Activated CD4-positive, alpha-beta memory T cell treated with anti-CD3 and anti-CD28 coated beads, Interleukin-2, amount 10 ng/mL, durations not matched to agents 7 days and 5 days (primary cell): ENCODE measurements around the gene NRP1. TPM values are rescaled to one million over a fixed set of nuclear protein-coding genes. Genes with fewer than 3 reads are reported as not detected.

ENCODE experiments used
- CTCF ChIA-PET: fragments of 350-600 bp; sonication (Branson Sonifier 250); formaldehyde crosslinking; loops from one replicate; lab custom pipeline; 2021; ENCODE audit warnings: antibody characterized with exemption, inconsistent platforms; lab: Charles Lee
- POLR2A ChIA-PET: fragments of 350-600 bp; sonication (Branson Sonifier 250); formaldehyde crosslinking; loops from one replicate; lab custom pipeline; 2021; ENCODE audit warnings: antibody characterized with exemption; lab: Charles Lee
- DNase-seq: peaks from one replicate; pipeline ENCODE4 v3.0.0-alpha.2; 2020
- H3K27ac Mint-ChIP-seq: one replicate; pipeline ENCODE4 v1.8.0; 2021; ENCODE audit warnings: mild to moderate bottlenecking, mixed read lengths
- H3K27me3 Mint-ChIP-seq: one replicate; pipeline ENCODE4 v1.8.0; 2021; ENCODE audit warnings: mixed read lengths
- H3K36me3 Mint-ChIP-seq: one replicate; pipeline ENCODE4 v1.8.0; 2021; ENCODE audit warnings: low read depth, mixed read lengths
- H3K4me1 Mint-ChIP-seq: one replicate; pipeline ENCODE4 v1.8.0; 2021; ENCODE audit warnings: mixed read lengths
- H3K4me3 Mint-ChIP-seq: one replicate; pipeline ENCODE4 v1.8.0; 2021; ENCODE audit warnings: mild to moderate bottlenecking, mixed read lengths
- H3K9me3 Mint-ChIP-seq: one replicate; pipeline ENCODE4 v1.8.0; 2021; ENCODE audit warnings: mixed read lengths
- total RNA-seq, 2 experiments: library from RNA; stranded (reverse); gene quantifications; one replicate each; pipeline ENCODE4 v1.2.3, GENCODE V29; 2021

Gene NRP1
- total RNA-seq, 2 experiments from 2014 or later = 2.0 to 2.6 TPM

DNA sequence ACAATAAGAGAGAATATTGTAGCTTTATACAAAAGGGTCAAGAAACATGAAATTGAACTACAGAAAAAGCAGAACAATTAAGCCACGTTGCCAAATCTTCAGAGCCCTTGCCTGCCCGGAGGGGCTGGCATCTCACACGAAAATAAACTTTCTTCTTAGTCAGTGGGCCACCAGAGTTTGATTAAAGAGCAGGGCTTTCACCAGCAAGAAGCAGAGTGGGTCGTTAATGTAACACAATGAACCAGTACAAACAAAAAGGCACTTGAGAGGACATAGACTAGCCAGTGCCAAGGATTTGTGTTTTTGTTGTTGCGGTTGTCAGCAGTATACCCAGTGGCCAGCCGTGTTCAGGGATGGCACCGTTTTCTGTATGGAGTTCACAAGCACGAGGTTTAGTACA, 155.4 kb downstream of the NRP1 start:
- H3K4me1 Mint-ChIP-seq = peaks cover 4% of the 10 kb centered on the region
- CTCF ChIA-PET = interaction anchor here (1.4 kb wide), 1 partner anchor 14 kb away, joined by 3 read pairs; no protein-coding TSS in a partner anchor

DNA sequence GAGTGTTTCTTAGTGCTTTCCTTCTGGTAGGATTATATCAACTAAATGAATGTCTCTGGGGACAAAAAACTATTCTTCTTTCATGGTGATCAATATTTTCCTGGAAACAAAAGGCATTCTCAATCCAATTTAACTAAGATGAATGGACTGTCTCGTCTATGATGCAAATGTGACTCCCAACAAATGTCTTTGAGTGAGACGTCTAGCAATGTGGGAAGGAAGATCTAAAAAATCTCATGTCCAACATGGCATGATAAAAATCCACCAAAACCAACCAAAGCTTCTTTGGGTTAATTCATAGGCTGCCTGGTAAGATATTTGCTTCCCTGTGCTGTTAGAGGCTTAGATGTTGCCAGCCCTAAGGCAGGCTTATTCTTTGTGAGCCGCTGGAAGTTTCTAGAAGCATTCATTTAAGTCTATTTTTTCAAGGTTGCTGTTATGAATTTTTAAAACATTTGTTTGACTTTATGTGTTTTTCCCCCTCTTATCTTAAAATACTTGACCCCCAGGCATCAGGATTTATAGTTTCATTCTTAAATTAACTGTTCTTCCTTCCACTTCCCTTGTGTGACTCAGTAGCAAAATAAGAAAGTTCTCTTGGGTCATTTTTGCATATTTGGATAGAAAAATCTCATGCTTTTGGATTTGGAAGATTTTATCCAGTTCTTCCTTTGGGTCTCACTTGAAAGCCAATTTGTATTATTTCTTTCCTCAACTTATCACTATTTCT, 156.3 kb downstream of the NRP1 start:
- H3K9me3 Mint-ChIP-seq = no peaks in the 10 kb centered on the region
- ChIA-PET POLR2A (no interaction called here), CTCF (interaction anchor here (1.4 kb wide), 1 partner anchor 15 kb away, joined by 3 read pairs; no protein-coding TSS in a partner anchor)
- no peak overlapping the region for H3K27ac Mint-ChIP-seq
- peaks cover 4% of the 10 kb centered on the region for H3K4me1 Mint-ChIP-seq
- no peak overlapping the region for H3K4me3 Mint-ChIP-seq
- peaks cover 8% of the 10 kb centered on the region for H3K27me3 Mint-ChIP-seq
- H3K36me3 Mint-ChIP-seq = no peaks in the 10 kb centered on the region
- no peak for DNase-seq

More for the DNA sequence above, 155.4 kb downstream of the NRP1 start:
- Mint-ChIP-seq H3K27ac (no peak overlapping the region), H3K9me3 (no peaks in the 10 kb centered on the region), H3K4me3 (no peak overlapping the region), H3K36me3 (no peaks in the 10 kb centered on the region), H3K27me3 (peaks cover 6% of the 10 kb centered on the region)
- DNase-seq = no peak
- POLR2A ChIA-PET = no interaction called here

DNA sequence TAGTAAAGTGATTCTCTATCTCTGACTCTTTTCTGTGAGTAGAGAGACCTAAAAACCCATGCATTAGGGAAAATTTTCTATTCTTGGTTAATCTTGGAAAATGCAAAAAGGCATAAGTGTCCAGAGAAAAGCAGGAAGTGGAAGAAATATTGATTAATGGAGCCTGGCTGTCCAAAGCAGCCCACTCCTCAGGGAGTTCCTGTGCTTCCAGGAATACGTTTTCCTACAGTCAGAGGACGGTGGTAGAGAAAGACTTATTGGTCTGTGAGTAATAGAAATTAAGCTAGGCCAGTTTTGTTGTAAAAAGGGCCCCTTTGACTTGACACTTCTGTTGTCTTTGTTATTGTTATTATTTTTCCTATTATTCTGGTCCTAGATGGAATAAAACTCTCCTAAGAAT, 157.8 kb downstream of the NRP1 start:
- Mint-ChIP-seq H3K9me3 (no peaks in the 10 kb centered on the region), H3K4me3 (no peak overlapping the region), H3K36me3 (no peaks in the 10 kb centered on the region), H3K27me3 (peaks cover 8% of the 10 kb centered on the region), H3K27ac (no peak overlapping the region), H3K4me1 (peaks cover 4% of the 10 kb centered on the region)
- ChIA-PET POLR2A (no interaction called here), CTCF (no interaction called here)
- DNase-seq = no peak

DNA sequence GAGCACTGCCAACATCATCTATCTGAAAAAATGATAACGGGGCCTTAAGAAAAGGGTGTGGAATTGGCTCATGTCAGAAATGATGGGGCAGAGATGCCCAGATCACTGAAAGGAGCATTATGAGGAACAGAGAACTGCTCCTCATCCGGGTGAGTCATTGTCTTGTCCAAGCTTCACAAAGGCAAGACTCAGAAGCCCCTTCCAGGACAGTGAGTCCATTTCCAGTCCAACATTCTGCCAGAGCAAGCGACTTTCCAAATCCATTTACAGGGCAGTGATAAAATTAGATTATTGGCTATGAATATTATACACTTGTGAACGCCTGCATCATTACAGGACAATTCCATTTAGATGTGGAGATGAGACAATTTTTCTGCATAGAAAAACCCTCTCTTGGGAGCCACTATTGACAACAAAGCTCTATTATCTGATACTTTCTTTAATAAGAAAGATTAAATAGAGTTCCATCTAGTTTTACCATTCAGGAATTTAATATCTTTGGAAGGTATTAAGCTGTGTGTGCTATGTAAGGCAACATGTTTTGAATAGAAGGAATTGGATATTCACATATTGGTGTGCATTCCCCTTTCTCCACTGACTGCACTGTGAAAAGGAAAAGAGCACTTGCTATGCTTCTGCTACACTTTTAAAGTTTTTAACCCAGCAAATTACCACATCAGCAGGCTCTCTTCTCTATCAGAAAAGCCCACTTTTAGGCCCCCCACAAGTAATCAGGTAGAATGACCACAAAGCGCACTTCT, 159.6 kb downstream of the NRP1 start:
- no peak overlapping the region for H3K4me3 Mint-ChIP-seq
- peaks cover under 1% of the 10 kb centered on the region for H3K4me1 Mint-ChIP-seq
- no peaks in the 10 kb centered on the region for H3K9me3 Mint-ChIP-seq
- no peak overlapping the region for H3K27ac Mint-ChIP-seq
- POLR2A ChIA-PET = no interaction called here
- no peaks in the 10 kb centered on the region for H3K36me3 Mint-ChIP-seq
- DNase-seq = no peak
- CTCF ChIA-PET = interaction anchor here (1.6 kb wide), 1 partner anchor 19 kb away, joined by 4 read pairs; no protein-coding TSS in a partner anchor
- H3K27me3 Mint-ChIP-seq = peaks cover 8% of the 10 kb centered on the region

DNA sequence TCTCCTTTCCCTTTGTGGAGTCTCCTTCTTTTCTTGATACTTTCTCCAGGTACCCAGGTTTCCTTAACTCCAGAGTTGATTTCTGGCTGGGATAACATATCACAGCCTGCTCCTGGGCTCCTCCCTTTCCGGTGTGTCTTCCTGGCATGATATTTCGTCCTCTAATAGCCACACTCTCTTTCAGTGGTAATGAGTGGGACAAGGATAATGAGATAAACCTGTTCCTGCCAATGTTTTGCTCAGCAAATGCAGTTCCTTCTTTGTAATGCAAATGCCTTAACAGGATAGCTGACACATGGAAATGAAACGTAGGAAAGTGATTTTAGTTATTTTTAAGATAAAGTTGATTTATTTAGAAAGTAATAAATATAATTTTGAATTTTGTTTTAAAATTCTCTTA, 168.6 kb downstream of the NRP1 start:
- no peaks in the 10 kb centered on the region for H3K9me3 Mint-ChIP-seq
- no peak for DNase-seq
- H3K4me1 Mint-ChIP-seq = peaks cover 2% of the 10 kb centered on the region
- H3K4me3 Mint-ChIP-seq = no peak overlapping the region
- H3K27me3 Mint-ChIP-seq = peaks cover 2% of the 10 kb centered on the region
- CTCF ChIA-PET = no interaction called here
- no peaks in the 10 kb centered on the region for H3K36me3 Mint-ChIP-seq
- POLR2A ChIA-PET = no interaction called here
- no peak overlapping the region for H3K27ac Mint-ChIP-seq

DNA sequence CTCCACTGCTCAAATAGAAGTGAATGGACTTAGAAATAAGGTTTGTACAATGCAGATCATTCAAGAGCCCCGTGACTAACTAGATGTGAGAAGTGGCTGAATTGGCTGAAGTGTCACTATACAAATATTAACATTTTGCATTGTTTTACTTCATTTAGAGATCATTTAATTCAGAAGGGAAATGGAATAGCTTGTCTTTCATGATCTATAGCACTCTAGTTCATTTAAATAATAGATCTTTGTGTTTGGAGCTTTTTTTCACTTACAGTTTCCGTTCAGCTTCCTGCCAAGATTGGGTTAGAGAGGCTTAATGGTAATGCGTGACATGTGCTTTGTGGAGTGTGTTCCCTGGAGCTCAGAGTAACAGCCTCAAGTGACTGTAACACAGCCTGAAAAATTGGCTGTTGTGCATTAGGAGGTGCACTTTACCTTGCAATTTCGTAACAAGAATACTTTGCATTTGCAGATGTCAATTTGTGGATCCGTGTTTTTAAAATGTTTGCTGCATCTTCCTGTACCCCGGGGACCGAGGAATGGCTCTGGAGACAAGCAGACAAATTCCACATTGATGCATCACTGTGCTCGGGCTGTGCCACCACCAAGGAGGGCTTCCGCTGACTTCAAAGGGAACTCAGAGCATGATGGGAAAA, 170.3 kb downstream of the NRP1 start:
- Mint-ChIP-seq H3K4me3 (no peak overlapping the region), H3K36me3 (no peaks in the 10 kb centered on the region), H3K27me3 (no peaks in the 10 kb centered on the region), H3K4me1 (peaks cover 2% of the 10 kb centered on the region), H3K27ac (no peak overlapping the region), H3K9me3 (no peaks in the 10 kb centered on the region)
- no peak for DNase-seq
- ChIA-PET CTCF (interaction anchor here (1.1 kb wide), 1 partner anchor 8 kb away, joined by 4 read pairs; no protein-coding TSS in a partner anchor), POLR2A (no interaction called here)

DNA sequence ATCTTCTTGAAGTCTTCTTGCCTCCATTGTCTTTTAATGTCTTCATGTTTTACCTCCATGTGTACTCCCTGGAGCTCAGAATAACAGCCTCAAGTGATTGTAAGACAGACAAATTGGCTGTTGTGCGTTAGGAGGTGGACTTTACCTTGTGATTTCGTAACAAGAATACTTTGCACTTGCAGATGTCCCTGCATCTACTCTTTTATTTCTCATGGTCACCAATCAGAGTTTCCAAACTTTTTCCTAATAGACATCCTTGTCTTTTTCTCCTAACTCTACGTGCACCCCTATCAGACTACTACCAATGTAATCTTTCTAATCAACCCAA, 172.3 kb downstream of the NRP1 start:
- Mint-ChIP-seq H3K9me3 (no peaks in the 10 kb centered on the region), H3K4me1 (peaks cover 4% of the 10 kb centered on the region), H3K36me3 (no peaks in the 10 kb centered on the region), H3K27me3 (no peaks in the 10 kb centered on the region), H3K27ac (no peak overlapping the region), H3K4me3 (no peak overlapping the region)
- ChIA-PET CTCF (interaction anchor here (1.4 kb wide), 1 partner anchor 9 kb away, joined by 3 read pairs; no protein-coding TSS in a partner anchor), POLR2A (no interaction called here)
- DNase-seq = no peak

DNA sequence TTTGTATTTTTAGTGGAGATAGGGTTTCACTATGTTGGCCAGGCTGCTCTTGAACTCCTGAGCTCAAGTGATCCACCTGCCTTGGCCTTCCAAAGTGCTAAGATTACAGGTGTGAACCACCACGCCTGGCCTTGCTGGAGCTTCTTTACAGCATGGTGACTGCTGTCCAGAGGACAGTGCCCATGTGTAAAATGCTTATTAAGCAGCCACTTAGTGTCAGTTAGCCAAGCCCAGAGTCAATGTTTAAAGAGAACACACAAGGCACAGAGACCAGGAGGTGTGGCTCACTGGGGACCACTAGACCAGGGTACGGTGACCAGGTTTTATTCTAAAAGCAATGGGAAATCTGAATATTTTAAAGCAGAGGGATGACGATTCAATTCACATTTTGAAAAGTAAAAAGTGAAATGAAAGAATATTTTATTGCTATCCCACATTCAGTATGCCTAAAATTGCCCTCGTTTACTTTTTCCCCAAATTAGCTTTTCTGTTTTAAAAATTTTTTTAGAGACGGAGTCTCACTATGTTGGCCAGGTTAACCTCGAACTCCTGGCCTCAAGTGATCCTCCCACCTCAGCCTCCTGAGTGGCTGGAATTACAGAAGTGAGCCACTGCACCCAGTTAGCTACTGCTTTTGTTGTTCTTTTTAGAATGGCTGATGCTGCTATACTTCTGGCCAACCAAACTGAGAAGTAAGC, 172.8 kb downstream of the NRP1 start:
- H3K27ac Mint-ChIP-seq = no peak overlapping the region
- H3K36me3 Mint-ChIP-seq = no peaks in the 10 kb centered on the region
- no peaks in the 10 kb centered on the region for H3K9me3 Mint-ChIP-seq
- POLR2A ChIA-PET = no interaction called here
- peaks cover 4% of the 10 kb centered on the region for H3K4me1 Mint-ChIP-seq
- DNase-seq = no peak
- H3K4me3 Mint-ChIP-seq = no peak overlapping the region
- CTCF ChIA-PET = no interaction called here
- H3K27me3 Mint-ChIP-seq = no peaks in the 10 kb centered on the region

DNA sequence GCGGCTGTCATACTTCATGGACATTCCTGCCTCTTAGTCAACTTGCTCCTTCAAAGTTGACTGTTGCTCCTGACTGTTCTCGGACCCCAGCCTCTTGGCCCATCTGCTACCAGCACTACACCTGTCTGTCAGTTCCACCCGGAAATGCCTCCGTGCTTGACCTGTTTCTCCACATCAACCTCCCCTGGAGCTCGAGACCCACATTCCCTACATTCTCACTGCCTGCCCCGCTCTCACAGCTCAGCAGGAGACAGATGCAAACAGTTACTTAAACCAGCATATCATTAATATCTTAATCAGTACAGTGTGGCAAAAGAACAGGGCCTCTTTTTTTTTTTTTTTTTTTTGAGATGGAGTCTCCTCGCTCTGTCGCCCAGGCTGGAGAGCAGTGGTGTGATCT, 174.3 kb downstream of the NRP1 start:
- no peak overlapping the region for H3K4me3 Mint-ChIP-seq
- no peak for DNase-seq
- no peaks in the 10 kb centered on the region for H3K27me3 Mint-ChIP-seq
- ChIA-PET CTCF (interaction anchor here (0.6 kb wide), 1 partner anchor 235 kb away, joined by 3 read pairs; no protein-coding TSS in a partner anchor), POLR2A (no interaction called here)
- H3K9me3 Mint-ChIP-seq = no peaks in the 10 kb centered on the region
- H3K4me1 Mint-ChIP-seq = peaks cover 13% of the 10 kb centered on the region
- H3K27ac Mint-ChIP-seq = no peak overlapping the region
- no peaks in the 10 kb centered on the region for H3K36me3 Mint-ChIP-seq

DNA sequence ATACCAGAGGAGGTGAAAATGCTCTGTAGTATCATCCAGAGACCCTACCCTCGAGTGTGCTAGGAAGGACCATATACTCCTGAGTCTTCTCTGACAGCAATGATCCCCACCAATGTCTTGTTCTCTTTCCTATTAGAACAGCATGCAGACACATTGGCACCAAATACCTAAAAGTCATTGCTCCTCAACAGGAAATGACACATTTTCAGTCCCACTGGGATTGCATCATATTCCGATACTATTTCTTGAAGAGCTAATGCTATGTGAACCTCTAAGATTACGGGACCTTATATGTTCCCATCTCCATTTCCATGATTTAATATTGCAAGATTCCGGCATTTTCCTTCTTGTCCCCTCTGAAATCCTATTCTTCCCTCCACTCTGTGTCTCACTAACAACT, 177.4 kb downstream of the NRP1 start:
- H3K4me3 Mint-ChIP-seq = no peak overlapping the region
- no peaks in the 10 kb centered on the region for H3K27me3 Mint-ChIP-seq
- DNase-seq = no peak
- H3K9me3 Mint-ChIP-seq = no peaks in the 10 kb centered on the region
- POLR2A ChIA-PET = no interaction called here
- H3K36me3 Mint-ChIP-seq = peaks cover 4% of the 10 kb centered on the region
- peaks cover 43% of the 10 kb centered on the region for H3K4me1 Mint-ChIP-seq
- CTCF ChIA-PET = interaction anchor here (0.6 to 0.9 kb wide), 2 partner anchors 14 to 148 kb away, joined by 3 read pairs; no protein-coding TSS in a partner anchor
- no peak overlapping the region for H3K27ac Mint-ChIP-seq

DNA sequence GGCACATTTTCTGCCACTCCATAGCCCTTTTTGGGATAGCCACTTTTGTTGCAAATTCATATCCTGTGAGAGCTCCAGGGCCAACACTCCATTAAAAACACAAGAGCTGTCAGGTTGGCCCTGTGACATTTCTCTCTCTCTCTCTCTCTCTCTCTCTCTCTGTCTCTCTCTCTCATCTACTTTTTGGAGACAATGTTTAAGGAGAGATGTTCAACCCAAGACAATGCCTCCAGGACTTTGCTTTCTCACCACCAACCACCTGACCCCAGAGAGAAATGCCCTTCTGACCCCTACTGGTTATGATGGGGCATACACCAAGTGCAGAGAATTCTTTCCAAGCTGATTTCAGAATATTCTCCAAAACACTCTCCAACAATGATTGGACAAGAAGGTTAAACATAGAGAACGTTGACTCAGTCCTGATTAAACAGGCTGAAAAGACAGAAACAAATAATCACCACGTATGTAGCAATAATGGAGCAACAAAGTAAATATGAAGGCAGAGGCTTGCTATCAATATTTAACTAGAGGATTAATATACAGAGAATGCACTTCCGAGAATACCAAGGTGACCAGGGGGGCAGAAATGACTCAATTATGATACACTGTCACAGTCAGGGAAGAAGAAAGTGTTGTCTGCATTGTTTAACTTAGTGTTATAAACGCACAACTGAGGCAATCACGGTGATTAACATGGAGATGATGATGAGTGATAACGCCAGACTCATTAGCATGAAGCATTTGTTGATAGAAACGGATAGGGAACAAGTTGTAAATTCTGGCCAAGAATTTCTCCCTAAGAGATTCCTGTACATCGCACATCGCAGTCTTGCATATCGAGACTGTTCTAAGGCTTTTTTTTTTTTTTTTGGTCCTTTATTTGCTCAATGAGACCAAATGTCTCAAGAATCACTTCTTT, 178.5 kb downstream of the NRP1 start:
- Mint-ChIP-seq H3K4me1 (peaks cover 53% of the 10 kb centered on the region), H3K27ac (peak overlapping the region; percentile 59), H3K27me3 (no peaks in the 10 kb centered on the region), H3K9me3 (no peaks in the 10 kb centered on the region), H3K4me3 (no peak overlapping the region), H3K36me3 (peaks cover 4% of the 10 kb centered on the region)
- DNase-seq = peak; percentile 53
- ChIA-PET CTCF (interaction anchor here (0.6 to 4.7 kb wide), 19 partner anchors 9 to 587 kb away, joined by 3 to 63 read pairs (median 3); no protein-coding TSS in a partner anchor), POLR2A (interaction anchor here (0.9 to 7.1 kb wide), 9 partner anchors 12 to 710 kb away, joined by 3 to 150 read pairs (median 14); partner anchors contain the start of gene CCDC7)
